ENCODE data around the gene TMEM129.

TMEM129 gene

DNA sequence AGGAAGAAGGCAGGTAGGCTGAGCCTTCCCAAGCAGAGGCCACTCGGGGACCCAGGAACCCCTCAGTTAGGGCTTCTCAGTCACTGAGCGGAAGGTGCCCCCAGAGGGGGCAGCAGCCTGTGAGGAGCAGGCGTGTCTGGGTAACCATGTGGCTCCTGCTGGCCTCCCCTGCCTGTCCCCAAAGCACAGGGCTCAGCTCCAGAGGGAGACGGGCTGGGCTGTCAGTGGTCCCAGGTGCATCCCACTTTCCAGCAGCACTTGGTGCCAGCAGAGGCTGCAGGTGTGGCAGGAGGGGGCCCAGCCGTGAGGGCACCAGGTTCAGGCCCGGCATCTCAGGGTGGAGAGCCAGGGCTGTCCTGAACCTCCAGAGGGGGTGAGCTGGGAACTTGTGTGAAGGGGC lies 22.9 kb upstream of the TMEM129 start:
- intact Hi-C loops (cut with micrococcal nuclease), result no loop called here
- Mint-ChIP-seq H3K27ac (no peak overlapping the region), H3K27me3 (peaks cover 14% of the 10 kb centered on the region), H3K9me3 (peaks cover 3% of the 10 kb centered on the region), H3K4me3 (no peak overlapping the region), H3K4me1 (ENCODE audit: low read depth) (peaks cover 22% of the 10 kb centered on the region), H3K36me3 (ENCODE audit: low read depth) (peaks cover 69% of the 10 kb centered on the region)

DNA sequence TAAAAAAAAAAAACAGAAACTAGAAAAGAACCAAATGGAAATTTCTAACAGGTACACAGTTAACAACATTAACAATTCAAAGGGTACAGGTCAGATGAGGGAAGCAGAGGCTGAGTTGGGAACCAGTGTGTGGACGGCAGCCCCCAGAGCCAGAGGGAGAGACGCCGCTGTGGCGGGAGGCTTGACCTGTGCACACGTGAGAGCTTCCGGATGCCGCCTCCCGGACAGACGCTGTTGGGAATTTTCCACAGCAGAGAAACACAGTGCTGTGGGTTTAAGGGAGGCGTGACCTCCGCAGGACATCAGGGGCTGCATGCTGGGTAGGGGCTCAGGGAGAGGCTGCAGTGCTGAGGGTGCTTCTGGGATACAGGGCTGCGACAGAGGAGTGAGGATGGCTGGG lies 22.4 kb upstream of the TMEM129 start:
- Mint-ChIP-seq H3K36me3 (ENCODE audit: low read depth) (peaks cover 73% of the 10 kb centered on the region), H3K4me3 (no peak overlapping the region), H3K9me3 (peaks cover 7% of the 10 kb centered on the region), H3K27ac (no peak overlapping the region), H3K4me1 (ENCODE audit: low read depth) (peaks cover 21% of the 10 kb centered on the region), H3K27me3 (peaks cover 13% of the 10 kb centered on the region)
- intact Hi-C loops (cut with micrococcal nuclease), result no loop called here

- H3K9me3 Mint-ChIP-seq, result peaks cover 29% of the 10 kb centered on the region
- peak overlapping the region; percentile 74 for H3K27ac Mint-ChIP-seq
- H3K4me3 Mint-ChIP-seq, result no peak overlapping the region
- intact Hi-C loops (cut with micrococcal nuclease), result no loop called here
- H3K27me3 Mint-ChIP-seq, result no peaks in the 10 kb centered on the region
- peaks cover 16% of the 10 kb centered on the region for H3K4me1 Mint-ChIP-seq (ENCODE audit: low read depth)
- H3K36me3 Mint-ChIP-seq (ENCODE audit: low read depth), result peaks cover 96% of the 10 kb centered on the region
Observed at GRCh38 chr4:1741208-1741607, 20.1 kb upstream of the TMEM129 start.

DNA sequence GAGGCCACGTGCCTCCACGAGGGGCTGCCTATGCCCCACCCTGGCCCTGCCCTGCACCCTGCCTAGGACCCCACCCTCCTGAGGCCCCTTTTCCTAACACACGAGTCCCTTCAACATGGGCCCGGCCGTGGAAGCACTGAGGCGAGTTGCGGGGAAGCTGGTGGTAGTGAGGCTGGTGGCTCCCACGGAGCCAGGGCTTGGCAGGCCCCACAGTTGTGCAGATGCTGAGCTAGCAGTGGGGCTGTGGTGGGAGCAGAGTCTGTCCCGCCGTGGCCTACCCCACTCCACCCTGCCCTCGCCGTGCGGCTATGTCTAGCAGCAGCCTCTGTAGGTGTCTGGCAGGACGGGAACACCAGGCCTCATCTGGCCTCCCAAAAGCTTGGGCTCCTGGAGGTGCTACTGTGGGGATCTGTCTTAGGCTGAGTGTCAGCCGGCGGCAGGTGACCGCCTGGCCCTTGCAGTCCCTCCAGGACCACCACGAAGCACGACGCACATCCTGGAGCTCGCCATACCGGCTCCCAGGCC lies 19.0 kb upstream of the TMEM129 start:
- peaks cover 16% of the 10 kb centered on the region for H3K4me1 Mint-ChIP-seq (ENCODE audit: low read depth)
- H3K27me3 Mint-ChIP-seq, result no peaks in the 10 kb centered on the region
- no peak overlapping the region for H3K4me3 Mint-ChIP-seq
- peaks cover 29% of the 10 kb centered on the region for H3K9me3 Mint-ChIP-seq
- H3K36me3 Mint-ChIP-seq (ENCODE audit: low read depth), result peaks cover 100% of the 10 kb centered on the region
- intact Hi-C loops (cut with micrococcal nuclease), result no loop called here
- peak overlapping the region; percentile 74 for H3K27ac Mint-ChIP-seq

- peaks cover 16% of the 10 kb centered on the region for H3K4me1 Mint-ChIP-seq (ENCODE audit: low read depth)
- no peaks in the 10 kb centered on the region for H3K27me3 Mint-ChIP-seq
- peaks cover 29% of the 10 kb centered on the region for H3K9me3 Mint-ChIP-seq
- peaks cover 100% of the 10 kb centered on the region for H3K36me3 Mint-ChIP-seq (ENCODE audit: low read depth)
- no peak overlapping the region for H3K4me3 Mint-ChIP-seq
- H3K27ac Mint-ChIP-seq, result peak overlapping the region; percentile 74
- intact Hi-C loops (cut with micrococcal nuclease), result no loop called here
Observed at GRCh38 chr4:1739358-1739757, 18.2 kb upstream of the TMEM129 start.

DNA sequence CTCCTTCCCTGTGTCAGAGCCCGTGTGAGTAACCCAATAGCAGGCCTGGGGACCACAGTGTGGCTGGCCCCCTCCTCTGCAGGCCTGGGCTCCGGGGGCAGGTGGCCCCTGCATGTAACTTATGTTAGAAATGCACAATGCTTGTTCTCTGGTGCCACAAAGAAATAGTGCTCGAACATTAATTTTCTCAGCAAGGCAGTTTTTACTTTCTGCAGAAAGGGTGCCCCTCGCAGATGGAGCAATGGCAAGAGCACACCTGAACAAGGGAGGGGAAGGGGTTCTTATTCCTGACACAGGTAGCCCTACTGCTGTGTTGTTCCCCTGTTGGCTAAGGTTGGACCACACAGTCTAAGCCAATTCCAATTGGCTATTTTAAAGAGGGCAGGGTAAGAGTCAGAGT lies 17.3 kb upstream of the TMEM129 start:
- no peak overlapping the region for H3K27ac Mint-ChIP-seq
- peaks cover 29% of the 10 kb centered on the region for H3K9me3 Mint-ChIP-seq
- no peaks in the 10 kb centered on the region for H3K27me3 Mint-ChIP-seq
- peaks cover 16% of the 10 kb centered on the region for H3K4me1 Mint-ChIP-seq (ENCODE audit: low read depth)
- H3K4me3 Mint-ChIP-seq, result no peak overlapping the region
- peaks cover 100% of the 10 kb centered on the region for H3K36me3 Mint-ChIP-seq (ENCODE audit: low read depth)
- intact Hi-C loops (cut with micrococcal nuclease), result no loop called here

DNA sequence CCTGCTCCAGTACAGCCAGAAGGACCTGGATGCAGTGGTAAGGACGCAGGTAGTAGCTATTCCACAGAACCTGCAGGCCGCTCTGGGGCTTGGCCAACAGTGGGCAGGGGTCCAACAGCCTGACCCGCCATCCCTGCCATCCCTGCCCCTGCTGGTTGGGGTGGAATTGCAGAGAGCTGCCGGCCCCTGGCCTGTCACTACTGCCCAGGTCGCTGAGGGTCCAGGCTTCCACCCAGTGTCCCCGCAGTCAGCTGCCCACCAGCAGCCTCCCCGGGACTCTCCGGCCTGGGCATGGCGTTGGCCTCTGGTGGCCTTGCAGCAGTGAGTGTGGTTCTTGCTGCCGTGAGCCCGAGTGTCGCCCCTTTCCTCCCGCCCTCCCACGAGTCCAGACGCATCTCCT lies 16.5 kb upstream of the TMEM129 start:
- Mint-ChIP-seq H3K27me3 (no peaks in the 10 kb centered on the region), H3K4me3 (no peak overlapping the region), H3K27ac (no peak overlapping the region), H3K9me3 (peaks cover 29% of the 10 kb centered on the region), H3K4me1 (ENCODE audit: low read depth) (peaks cover 16% of the 10 kb centered on the region), H3K36me3 (ENCODE audit: low read depth) (peaks cover 100% of the 10 kb centered on the region)
- intact Hi-C loops (cut with micrococcal nuclease), result no loop called here

GRCh38 chr4:1736812-1737211 lies 15.7 kb upstream of the TMEM129 start:
- no peak overlapping the region for H3K4me3 Mint-ChIP-seq
- intact Hi-C loops (cut with micrococcal nuclease), result no loop called here
- H3K36me3 Mint-ChIP-seq (ENCODE audit: low read depth), result peaks cover 100% of the 10 kb centered on the region
- H3K27ac Mint-ChIP-seq, result no peak overlapping the region
- H3K4me1 Mint-ChIP-seq (ENCODE audit: low read depth), result peaks cover 16% of the 10 kb centered on the region
- no peaks in the 10 kb centered on the region for H3K27me3 Mint-ChIP-seq
- peaks cover 29% of the 10 kb centered on the region for H3K9me3 Mint-ChIP-seq

DNA sequence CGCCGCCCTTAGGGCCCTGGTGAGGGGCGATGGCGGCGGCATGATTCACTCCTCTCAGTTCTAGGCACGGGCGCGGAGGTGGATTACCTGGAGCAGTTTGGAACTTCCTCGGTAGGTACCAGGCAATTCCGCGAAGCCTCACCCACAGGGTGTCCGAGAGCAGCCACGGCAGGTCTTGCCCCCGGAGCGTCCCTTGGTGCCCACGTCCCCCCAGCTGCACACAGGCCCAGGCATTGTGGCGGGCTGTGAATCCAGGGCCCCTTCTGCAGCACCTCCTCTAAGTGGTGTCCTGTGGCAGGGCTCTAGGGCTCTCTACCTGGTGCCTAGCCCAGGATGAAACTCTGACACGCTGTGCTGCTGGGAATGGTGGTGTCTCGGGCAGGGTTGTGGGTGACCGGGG lies 14.1 kb upstream of the TMEM129 start:
- intact Hi-C loops (cut with micrococcal nuclease), result no loop called here
- Mint-ChIP-seq H3K27me3 (no peaks in the 10 kb centered on the region), H3K4me1 (ENCODE audit: low read depth) (peaks cover 6% of the 10 kb centered on the region), H3K9me3 (peaks cover 29% of the 10 kb centered on the region), H3K27ac (no peak overlapping the region), H3K36me3 (ENCODE audit: low read depth) (peaks cover 100% of the 10 kb centered on the region), H3K4me3 (no peak overlapping the region)

GRCh38 chr4:1732911-1733310 lies 11.8 kb upstream of the TMEM129 start:
- Mint-ChIP-seq H3K36me3 (ENCODE audit: low read depth) (peaks cover 100% of the 10 kb centered on the region), H3K27ac (no peak overlapping the region), H3K4me1 (ENCODE audit: low read depth) (peaks cover 22% of the 10 kb centered on the region), H3K27me3 (no peaks in the 10 kb centered on the region), H3K4me3 (no peak overlapping the region), H3K9me3 (peaks cover 16% of the 10 kb centered on the region)
- intact Hi-C loops (cut with micrococcal nuclease), result no loop called here

DNA sequence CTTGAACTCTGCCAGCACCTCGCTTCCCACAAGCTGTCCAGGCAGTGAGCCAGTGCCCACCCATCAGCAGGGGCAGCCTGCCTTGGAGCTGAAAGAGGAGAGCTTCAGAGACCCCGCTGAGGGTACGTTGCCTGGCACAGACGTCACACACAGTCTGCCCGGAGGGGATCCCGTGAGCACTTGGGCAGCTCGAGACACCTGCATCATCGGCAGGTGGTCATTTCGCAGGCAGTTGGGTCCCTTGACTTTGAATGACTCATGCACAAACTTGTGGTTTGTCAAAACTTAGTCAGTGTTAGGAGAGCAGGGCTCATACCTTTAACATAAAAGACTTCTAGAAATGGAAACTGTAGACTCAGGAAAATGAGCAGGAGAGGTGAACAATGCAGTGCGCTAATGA lies 10.1 kb upstream of the TMEM129 start:
- intact Hi-C loops (cut with micrococcal nuclease), result no loop called here
- H3K4me3 Mint-ChIP-seq, result no peak overlapping the region
- H3K9me3 Mint-ChIP-seq, result no peaks in the 10 kb centered on the region
- peaks cover 39% of the 10 kb centered on the region for H3K4me1 Mint-ChIP-seq (ENCODE audit: low read depth)
- no peaks in the 10 kb centered on the region for H3K27me3 Mint-ChIP-seq
- peaks cover 93% of the 10 kb centered on the region for H3K36me3 Mint-ChIP-seq (ENCODE audit: low read depth)
- no peak overlapping the region for H3K27ac Mint-ChIP-seq

GRCh38 chr4:1730532-1731135 lies 9.5 kb upstream of the TMEM129 start:
- Mint-ChIP-seq H3K9me3 (no peaks in the 10 kb centered on the region), H3K4me1 (ENCODE audit: low read depth) (peaks cover 45% of the 10 kb centered on the region), H3K27me3 (no peaks in the 10 kb centered on the region), H3K4me3 (no peak overlapping the region), H3K27ac (no peak overlapping the region), H3K36me3 (ENCODE audit: low read depth) (peaks cover 93% of the 10 kb centered on the region)
- intact Hi-C loops (cut with micrococcal nuclease), result no loop called here

DNA sequence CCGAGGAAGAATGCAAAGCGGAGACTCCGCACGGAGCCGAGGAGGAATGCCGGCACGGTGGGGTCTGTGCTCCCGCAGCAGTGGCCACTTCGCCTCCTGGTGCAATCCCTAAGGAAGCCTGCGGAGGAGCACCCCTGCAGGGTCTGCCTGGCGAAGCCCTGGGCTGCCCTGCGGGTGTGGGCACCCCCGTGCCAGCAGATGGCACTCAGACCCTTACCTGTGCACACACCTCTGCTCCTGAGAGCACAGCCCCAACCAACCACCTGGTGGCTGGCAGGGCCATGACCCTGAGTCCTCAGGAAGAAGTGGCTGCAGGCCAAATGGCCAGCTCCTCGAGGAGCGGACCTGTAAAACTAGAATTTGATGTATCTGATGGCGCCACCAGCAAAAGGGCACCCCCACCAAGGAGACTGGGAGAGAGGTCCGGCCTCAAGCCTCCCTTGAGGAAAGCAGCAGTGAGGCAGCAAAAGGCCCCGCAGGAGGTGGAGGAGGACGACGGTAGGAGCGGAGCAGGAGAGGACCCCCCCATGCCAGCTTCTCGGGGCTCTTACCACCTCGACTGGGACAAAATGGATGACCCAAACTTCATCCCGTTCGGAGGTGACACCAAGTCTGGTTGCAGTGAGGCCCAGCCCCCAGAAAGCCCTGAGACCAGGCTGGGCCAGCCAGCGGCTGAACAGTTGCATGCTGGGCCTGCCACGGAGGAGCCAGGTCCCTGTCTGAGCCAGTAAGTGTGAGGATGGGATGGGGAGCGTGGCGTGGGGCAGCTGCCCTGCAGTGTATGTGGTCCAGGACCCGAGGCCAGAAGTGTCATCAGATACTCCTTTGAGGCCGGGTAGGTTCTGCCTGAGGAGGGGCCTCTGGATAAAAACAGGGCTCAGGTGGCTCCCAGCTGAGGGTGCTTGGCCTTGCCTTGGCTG lies 7.2 kb upstream of the TMEM129 start:
- Mint-ChIP-seq H3K36me3 (ENCODE audit: low read depth) (peaks cover 92% of the 10 kb centered on the region), H3K4me3 (peak overlapping the region; percentile 71), H3K4me1 (ENCODE audit: low read depth) (peaks cover 68% of the 10 kb centered on the region), H3K27me3 (no peaks in the 10 kb centered on the region), H3K27ac (peak overlapping the region; percentile 96), H3K9me3 (no peaks in the 10 kb centered on the region)
- intact Hi-C loops (cut with micrococcal nuclease), result loop anchor here (10.0 kb wide), 1 partner anchor 384 kb away; the partner anchor contains the start of gene UVSSA
